Testis (tissue), 3 donors: ENCODE data around the gene INPP5A. TPM values are rescaled to one million over a fixed set of nuclear protein-coding genes. Genes with fewer than 3 reads are reported as not detected.

Source experiments
- DNase-seq: peaks from one replicate; pipeline ENCODE4 v3.0.0-alpha.2; 2019
- H3K27ac ChIP-seq, 2 donors: fragments of 200-600 bp; sonication (generic); one replicate each; pipeline ENCODE4 v1.5.1; 2019
- H3K27me3 ChIP-seq: fragments of 200-600 bp; sonication (generic); one replicate; pipeline ENCODE4 v1.5.1; 2019
- H3K36me3 ChIP-seq: fragments of 200-600 bp; sonication (generic); one replicate; pipeline ENCODE4 v1.5.1; 2017; ENCODE audit warnings: low read depth; ENCODE audit errors: missing control alignments
- H3K4me1 ChIP-seq: fragments of 200-600 bp; sonication (generic); one replicate; pipeline ENCODE4 v1.5.1; 2019
- H3K4me3 ChIP-seq, 2 donors: fragments of 200-600 bp; sonication (generic); one replicate each; pipeline ENCODE4 v1.5.1; 2017 to 2019
- H3K9me3 ChIP-seq: fragments of 200-600 bp; sonication (generic); one replicate; pipeline ENCODE4 v1.5.1; 2017
- CTCF ChIP-seq, 3 experiments: fragments of 450-650 bp in 2 of 3; fragments of 200-600 bp in 1 of 3; sonication (generic) in 1 of 3; IDR thresholded peaks; one replicate each; pipeline ENCODE4 v1.5.1; 2016 to 2019; ENCODE audit warnings: antibody characterized with exemption in 3 of 3, mild to moderate bottlenecking in 2 of 3, moderate library complexity in 1 of 3
- POLR2A ChIP-seq: fragments of 450-650 bp; IDR thresholded peaks from one replicate; pipeline ENCODE4 v1.6.1; 2017; ENCODE audit warnings: antibody characterized with exemption, mild to moderate bottlenecking, moderate library complexity
- WGBS, 2 donors: methylation state at CpG; one replicate each; pipeline ENCODE4 v1.1.5; 2018; 5-methylcytosine and 5-hydroxymethylcytosine counted together
- intact Hi-C: fragments of 100-400 bp; cut with DNase I; formaldehyde crosslinking; loops from one replicate; pipeline ENCODE4 v1.15.1; 2023; ENCODE audit warnings: low total_unique reads
- polyA plus RNA-seq: library from polyadenylated mRNA; stranded (reverse); fragments of 350-450 nt; fragmentation: Illumina TruSeq; extraction: RNeasy Lipid Tissue Mini Kit (QIAGEN cat#74804); gene quantifications from one replicate; pipeline ENCODE4 v1.2.3, GENCODE V29; 2014; ENCODE audit warnings: low read depth, low replicate concordance; ENCODE audit not compliant: insufficient read depth
- total RNA-seq, 2 donors: library from RNA; depleted of rRNA; stranded (reverse); fragments of >200 nt; gene quantifications; one replicate each; pipeline ENCODE4 v1.2.3, GENCODE V29; 2016

Gene INPP5A
- total and polyA plus RNA-seq, 3 donors from 2014 or later, result 54.1 to 103 (median 73.0) TPM

- TF ChIP-seq CTCF (IDR thresholded peaks at IDR 0.05) (no peak), POLR2A (no peak)
- no peak for DNase-seq
- H3K27ac ChIP-seq, result no peak overlapping the region
- WGBS, 2 donors, result 91 to 100% methylated on average over 2 to 13 of the region's 13 CpGs
- intact Hi-C loops, result no loop called here
- H3K9me3 ChIP-seq, result no peaks in the 10 kb centered on the region
- H3K4me1 ChIP-seq, result no peaks in the 10 kb centered on the region
- no peaks in the 10 kb centered on the region for H3K36me3 ChIP-seq
- H3K27me3 ChIP-seq, result no peaks in the 10 kb centered on the region
- H3K4me3 ChIP-seq, result no peak overlapping the region
Measured at GRCh38 chr10:132745971-132746370, 208.4 kb downstream of the INPP5A start.

- H3K36me3 ChIP-seq, result no peaks in the 10 kb centered on the region
- no peak for TF ChIP-seq POLR2A
- TF ChIP-seq CTCF (IDR thresholded peaks at IDR 0.05), result no peak
Measured at GRCh38 chr10:132746386-132746785, 208.8 kb downstream of the INPP5A start.

GRCh38 chr10:132746801-132747625, 209.4 kb downstream of the INPP5A start:
- WGBS, 2 donors, result 63 to 83% methylated on average over 18 to 29 of the region's 29 CpGs
- Histone ChIP-seq H3K27ac (no peak overlapping the region), H3K36me3 (no peaks in the 10 kb centered on the region), H3K4me1 (no peaks in the 10 kb centered on the region), H3K4me3 (no peak overlapping the region), H3K27me3 (no peaks in the 10 kb centered on the region), H3K9me3 (no peaks in the 10 kb centered on the region)
- intact Hi-C loops, result no loop called here
- TF ChIP-seq POLR2A (no peak), CTCF (IDR thresholded peaks at IDR 0.05) (no peak)
- DNase-seq, result no peak

More at GRCh38 chr10:132746386-132746785, 208.8 kb downstream of the INPP5A start:
- Histone ChIP-seq H3K4me1 (no peaks in the 10 kb centered on the region), H3K27me3 (no peaks in the 10 kb centered on the region), H3K4me3 (no peak overlapping the region), H3K27ac (no peak overlapping the region), H3K9me3 (no peaks in the 10 kb centered on the region)
- intact Hi-C loops, result no loop called here
- 61 to 76% methylated on average over 13 to 14 of the region's 14 CpGs for WGBS, 2 donors
- no peak for DNase-seq

- no peak for DNase-seq
- Histone ChIP-seq H3K9me3 (no peaks in the 10 kb centered on the region), H3K36me3 (no peaks in the 10 kb centered on the region), H3K4me3 (no peak overlapping the region), H3K27ac (no peak overlapping the region), H3K27me3 (no peaks in the 10 kb centered on the region), H3K4me1 (no peaks in the 10 kb centered on the region)
- whole genome bisulfite sequencing, 2 donors, result 94 to 95% methylated on average over 15 of the region's 15 CpGs
- TF ChIP-seq CTCF (IDR thresholded peaks at IDR 0.05) (no peak), POLR2A (no peak)
- intact Hi-C loops, result no loop called here
Measured at GRCh38 chr10:132748135-132748534, 210.5 kb downstream of the INPP5A start.
